Frontal cortex (tissue), 4 donors: ENCODE measurements around the gene KSR2. TPM values are rescaled to one million over a fixed set of nuclear protein-coding genes. Genes with fewer than 3 reads are reported as not detected.

Source experiments
- DNase-seq, 2 donors: peaks; one replicate each; pipeline ENCODE4 v3.0.0; 2012; ENCODE audit warnings: low spot score in 2 of 2
- FAIRE-seq: peaks from 2 replicates; lab custom pipeline; 2012; peaks lifted over from hg19 to GRCh38; lab: Jason Lieb, UNC
- total RNA-seq: library from RNA; depleted of rRNA; stranded (reverse); fragments of >200 nt; gene quantifications from one replicate; pipeline ENCODE4 v1.2.3, GENCODE V29; 2014
- donor health status: control.
- donor health status: control.
- donor health status: control.

Gene KSR2
- total RNA-seq, 1 donor from 2014 or later = 0.82 TPM

- FAIRE-seq = no peak
- no peak for DNase-seq
Measured at GRCh38 chr12:117567644-117568216, 401.1 kb downstream of the KSR2 start.

- DNase-seq = peak in 1 of 2 donors; percentile 16
- FAIRE-seq = no peak
Measured at GRCh38 chr12:117564881-117565280, 403.9 kb downstream of the KSR2 start.

- no peak for FAIRE-seq
- DNase-seq = no peak
Measured at GRCh38 chr12:117563706-117564105, 405.1 kb downstream of the KSR2 start.

- no peak for FAIRE-seq
- DNase-seq = no peak
Measured at GRCh38 chr12:117563007-117563406, 405.8 kb downstream of the KSR2 start.

GRCh38 chr12:117561990-117562389 is 406.8 kb downstream of the KSR2 start:
- DNase-seq (no peak), FAIRE-seq (no peak)

GRCh38 chr12:117559978-117560377 is 408.8 kb downstream of the KSR2 start:
- no peak for DNase-seq
- FAIRE-seq = no peak

- FAIRE-seq = no peak
- DNase-seq = no peak
Measured at GRCh38 chr12:117555889-117556288, 412.9 kb downstream of the KSR2 start.

- FAIRE-seq (no peak), DNase-seq (no peak)
Measured at GRCh38 chr12:117552971-117553370, 415.8 kb downstream of the KSR2 start.

- FAIRE-seq (no peak), DNase-seq (no peak)
Measured at GRCh38 chr12:117551665-117552064, 417.1 kb downstream of the KSR2 start.

- FAIRE-seq = no peak
- no peak for DNase-seq
Measured at GRCh38 chr12:117547209-117547608, 421.6 kb downstream of the KSR2 start.

GRCh38 chr12:117545216-117545615 is 423.6 kb downstream of the KSR2 start:
- DNase-seq (no peak), FAIRE-seq (no peak)

- no peak for FAIRE-seq
- no peak for DNase-seq
Measured at GRCh38 chr12:117540011-117540410, 428.8 kb downstream of the KSR2 start.

- FAIRE-seq = no peak
Measured at GRCh38 chr12:117538926-117539325, 429.9 kb downstream of the KSR2 start.

GRCh38 chr12:117538032-117538690 is 430.6 kb downstream of the KSR2 start:
- FAIRE-seq (no peak), DNase-seq (no peak)

More at GRCh38 chr12:117538926-117539325, 429.9 kb downstream of the KSR2 start:
- no peak for DNase-seq

- FAIRE-seq = no peak
- no peak for DNase-seq
Measured at GRCh38 chr12:117533687-117534086, 435.1 kb downstream of the KSR2 start.

- FAIRE-seq (no peak), DNase-seq (no peak)
Measured at GRCh38 chr12:117530796-117531195, 438.0 kb downstream of the KSR2 start.

GRCh38 chr12:117528538-117528937 is 440.3 kb downstream of the KSR2 start:
- no peak for FAIRE-seq
- DNase-seq = no peak

GRCh38 chr12:117527479-117527855 is 441.3 kb downstream of the KSR2 start:
- DNase-seq = no peak
- FAIRE-seq = no peak

GRCh38 chr12:117526757-117527478 is 441.9 kb downstream of the KSR2 start:
- DNase-seq (no peak), FAIRE-seq (no peak)

GRCh38 chr12:117525766-117526165 is 443.0 kb downstream of the KSR2 start:
- no peak for FAIRE-seq

GRCh38 chr12:117524806-117525205 is 444.0 kb downstream of the KSR2 start:
- no peak for DNase-seq
- FAIRE-seq = no peak

More at GRCh38 chr12:117525766-117526165, 443.0 kb downstream of the KSR2 start:
- DNase-seq = no peak
